DND-41 (cell line): Measurements from ENCODE around the gene PROSER1.
"Not testable (repeated sequence)": the region's sequence is repeated elsewhere in the genome, so short reads cannot be mapped to it uniquely, and the experiment has no call there.

Experiments used
- CTCF ChIP-seq: IDR thresholded peaks from 2 replicates; pipeline ENCODE4 v1.5.1; 2012; ENCODE audit warnings: borderline replicate concordance, low read length, moderate library complexity, mild to moderate bottlenecking; ENCODE audit not compliant: poor library complexity, severe bottlenecking; ENCODE audit errors: extremely low read depth
- EZH2 ChIP-seq: IDR thresholded peaks from 3 replicates; pipeline ENCODE4 v1.6.1; 2012; ENCODE audit warnings: borderline replicate concordance, low read depth, mild to moderate bottlenecking, moderate library complexity, low read length, inconsistent platforms; ENCODE audit not compliant: severe bottlenecking

- TF ChIP-seq CTCF, EZH2: not testable (repeated sequence)
Observed at GRCh38 chr13:39006371-39007111, 31.3 kb downstream of the PROSER1 start.
